RPMI7951 (cell line): ENCODE measurements around the gene RNF227. TPM values are rescaled to one million over a fixed set of nuclear protein-coding genes. Genes with fewer than 3 reads are reported as not detected.
"Not testable (repeated sequence)": the region's sequence is repeated elsewhere in the genome, so short reads cannot be mapped to it uniquely, and the experiment has no call there.

Source experiments
- DNase-seq: peaks from one replicate; pipeline ENCODE4 v3.0.0-alpha.2; 2012; ENCODE audit warnings: low read depth
- total RNA-seq: library from RNA; depleted of rRNA; stranded (reverse); fragments of >200 nt; shearing (Covaris generic); gene quantifications from 2 replicates; pipeline ENCODE4 v1.2.3, GENCODE V29; 2014; rRNA removed

RNF227 gene
- total RNA-seq, 1 experiment from 2014 or later = 7.8 TPM

- DNase-seq = not testable (repeated sequence)
These were observed 51.7 kb downstream of the RNF227 start for GRCh38 chr17:7864384-7864783.

Other genes starting within 250 kb of the RNF227 start
- gene TP53, start 228.8 kb downstream of the RNF227 start, total RNA-seq = 2.5 and 4.1 TPM in 2 replicates
- 22.5 and 25.7 TPM in 2 replicates for gene WRAP53, start 227.8 kb downstream of the RNF227 start, total RNA-seq
- 0.84 and 1.3 TPM in 2 replicates for gene EFNB3, start 211.1 kb downstream of the RNF227 start, total RNA-seq
- 1.8 and 3.2 TPM in 2 replicates for gene DNAH2, start 198.5 kb downstream of the RNF227 start, total RNA-seq
- gene KDM6B, start 82.1 kb downstream of the RNF227 start, total RNA-seq = 0.20 and 0.48 TPM in 2 replicates
- gene TMEM88, start 61.2 kb downstream of the RNF227 start, total RNA-seq = not detected in 2 replicates
- 94.4 and 110 TPM in 2 replicates for gene NAA38, start 58.7 kb downstream of the RNF227 start, total RNA-seq
- 5.7 and 6.1 TPM in 2 replicates for gene CYB5D1, start 58.3 kb downstream of the RNF227 start, total RNA-seq
- 20.3 and 30.8 TPM in 2 replicates for gene CHD3, start 27.5 kb downstream of the RNF227 start, total RNA-seq
- gene KCNAB3, start 13.6 kb upstream of the RNF227 start, total RNA-seq = 1.1 TPM in 2 replicates
- gene TRAPPC1, start 15.7 kb upstream of the RNF227 start, total RNA-seq = 39.9 and 54.2 TPM in 2 replicates
- 19.6 and 23.2 TPM in 2 replicates for gene CNTROB, start 15.9 kb upstream of the RNF227 start, total RNA-seq
- not detected in 2 replicates for gene GUCY2D, start 86.3 kb upstream of the RNF227 start, total RNA-seq
- not detected in 2 replicates for gene ALOX15B, start 122.8 kb upstream of the RNF227 start, total RNA-seq
- gene ALOX12B, start 171.4 kb upstream of the RNF227 start, total RNA-seq = not detected in 2 replicates
- gene ALOXE3, start 202.2 kb upstream of the RNF227 start, total RNA-seq = 0.12 TPM in 1 of 2 replicates, not detected in the other
- 0.48 TPM in 1 of 2 replicates, not detected in the other for gene HES7, start 207.8 kb upstream of the RNF227 start, total RNA-seq
- 3.0 and 8.2 TPM in 2 replicates for gene PER1, start 236.1 kb upstream of the RNF227 start, total RNA-seq
- 2.0 and 2.1 TPM in 2 replicates for gene VAMP2, start 246.7 kb upstream of the RNF227 start, total RNA-seq